Nephron progenitor cell (in vitro differentiated cells): ENCODE results near the gene CACNA2D3.

Experiments used
- DNase-seq: peaks from one replicate; pipeline ENCODE4 v3.0.0; 2021
- H3K27ac Mint-ChIP-seq: 2 replicates; pipeline ENCODE4 v1.8.0; 2021; ENCODE audit warnings: mild to moderate bottlenecking, moderate library complexity, mixed read lengths
- H3K27me3 Mint-ChIP-seq: 2 replicates; pipeline ENCODE4 v1.8.0; 2021; ENCODE audit warnings: mild to moderate bottlenecking, low read depth, mixed read lengths; ENCODE audit not compliant: poor library complexity
- H3K36me3 Mint-ChIP-seq: 2 replicates; pipeline ENCODE4 v1.8.0; 2021; ENCODE audit warnings: low read depth, mixed read lengths
- H3K4me1 Mint-ChIP-seq: 2 replicates; pipeline ENCODE4 v1.8.0; 2021; ENCODE audit warnings: mixed read lengths
- H3K4me3 Mint-ChIP-seq: 2 replicates; pipeline ENCODE4 v1.8.0; 2021; ENCODE audit warnings: mild to moderate bottlenecking, moderate library complexity, mixed read lengths
- H3K9me3 Mint-ChIP-seq: 2 replicates; pipeline ENCODE4 v1.8.0; 2021; ENCODE audit warnings: mild to moderate bottlenecking, moderate library complexity, mixed read lengths
- TF ChIP-seq, protein P1 (sequence below): fragments of 200-600 bp; sonication (generic); IDR thresholded peaks from 2 replicates; pipeline ENCODE4 v1.5.0; 2021; ENCODE audit warnings: antibody characterized with exemption

The CACNA2D3 gene

DNA sequence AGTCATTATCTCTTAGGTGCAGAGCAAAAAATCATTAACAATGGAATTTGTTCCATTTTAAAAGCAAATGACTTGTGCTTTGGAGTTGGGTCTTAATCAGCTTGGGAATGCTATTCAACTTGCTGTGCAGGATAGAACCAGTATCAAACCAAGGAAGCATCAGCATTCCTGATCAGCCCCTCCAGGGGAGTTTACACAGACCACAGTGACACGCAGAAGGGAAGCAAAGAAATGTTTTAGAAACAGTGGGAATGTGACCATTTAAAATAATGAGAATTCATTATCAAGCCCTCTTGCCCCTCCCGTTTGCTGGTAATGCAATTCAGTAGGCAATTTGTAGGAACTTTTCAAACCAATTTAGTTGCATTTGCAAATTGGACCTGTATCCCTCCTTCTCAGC is 650.4 kb downstream of the CACNA2D3 start:
- Mint-ChIP-seq H3K27ac (no peak overlapping the region), H3K4me1 (no peaks in the 10 kb centered on the region), H3K27me3 (peaks cover 3% of the 10 kb centered on the region), H3K4me3 (no peak overlapping the region), H3K9me3 (no peaks in the 10 kb centered on the region), H3K36me3 (no peaks in the 10 kb centered on the region)
- TF ChIP-seq, protein P1, sequence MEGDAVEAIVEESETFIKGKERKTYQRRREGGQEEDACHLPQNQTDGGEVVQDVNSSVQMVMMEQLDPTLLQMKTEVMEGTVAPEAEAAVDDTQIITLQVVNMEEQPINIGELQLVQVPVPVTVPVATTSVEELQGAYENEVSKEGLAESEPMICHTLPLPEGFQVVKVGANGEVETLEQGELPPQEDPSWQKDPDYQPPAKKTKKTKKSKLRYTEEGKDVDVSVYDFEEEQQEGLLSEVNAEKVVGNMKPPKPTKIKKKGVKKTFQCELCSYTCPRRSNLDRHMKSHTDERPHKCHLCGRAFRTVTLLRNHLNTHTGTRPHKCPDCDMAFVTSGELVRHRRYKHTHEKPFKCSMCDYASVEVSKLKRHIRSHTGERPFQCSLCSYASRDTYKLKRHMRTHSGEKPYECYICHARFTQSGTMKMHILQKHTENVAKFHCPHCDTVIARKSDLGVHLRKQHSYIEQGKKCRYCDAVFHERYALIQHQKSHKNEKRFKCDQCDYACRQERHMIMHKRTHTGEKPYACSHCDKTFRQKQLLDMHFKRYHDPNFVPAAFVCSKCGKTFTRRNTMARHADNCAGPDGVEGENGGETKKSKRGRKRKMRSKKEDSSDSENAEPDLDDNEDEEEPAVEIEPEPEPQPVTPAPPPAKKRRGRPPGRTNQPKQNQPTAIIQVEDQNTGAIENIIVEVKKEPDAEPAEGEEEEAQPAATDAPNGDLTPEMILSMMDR: no peak
- DNase-seq: no peak

DNA sequence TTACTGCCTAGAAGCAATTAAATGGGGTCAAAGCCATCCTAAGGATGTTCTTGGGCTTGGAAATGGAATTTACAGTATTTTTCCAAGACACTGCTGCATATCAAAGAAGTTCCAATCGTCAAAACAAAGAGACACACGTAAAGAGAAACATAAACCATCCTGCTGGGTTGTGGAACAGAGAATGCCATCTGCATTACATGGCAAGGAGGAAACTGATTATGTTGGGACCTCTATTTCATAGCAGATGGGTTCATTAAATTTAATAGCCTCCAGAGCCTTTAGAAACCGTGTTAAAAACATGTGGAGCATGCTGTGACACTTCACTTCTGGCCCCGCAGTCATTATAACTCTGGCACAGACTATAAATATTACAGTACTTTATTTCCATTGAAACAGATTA is 650.9 kb downstream of the CACNA2D3 start:
- no peaks in the 10 kb centered on the region for H3K4me1 Mint-ChIP-seq
- peaks cover 3% of the 10 kb centered on the region for H3K27me3 Mint-ChIP-seq
- TF ChIP-seq, protein P1: no peak
- DNase-seq: no peak
- H3K4me3 Mint-ChIP-seq: no peak overlapping the region
- H3K36me3 Mint-ChIP-seq: no peaks in the 10 kb centered on the region
- no peaks in the 10 kb centered on the region for H3K9me3 Mint-ChIP-seq
- no peak overlapping the region for H3K27ac Mint-ChIP-seq

DNA sequence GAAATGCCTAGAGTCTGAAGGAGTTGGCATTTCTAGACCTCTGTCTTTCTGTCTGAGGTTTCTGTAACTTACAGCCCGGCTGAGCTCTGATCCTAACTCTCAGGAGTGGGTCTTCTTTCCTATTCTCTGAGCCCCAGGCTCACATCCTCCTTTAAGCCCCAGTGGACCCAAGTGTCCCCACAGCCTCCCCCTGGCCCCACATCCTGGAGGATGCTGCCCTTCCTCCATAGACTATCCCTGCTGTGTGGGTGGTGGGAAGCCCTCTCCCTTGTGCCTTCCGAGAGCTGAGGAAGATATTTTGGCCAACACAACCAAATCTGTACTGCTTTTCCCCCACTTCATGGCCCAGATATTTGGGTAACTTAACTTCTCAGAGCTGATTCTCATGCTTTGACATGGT is 654.2 kb downstream of the CACNA2D3 start:
- DNase-seq: no peak
- Mint-ChIP-seq H3K4me3 (no peak overlapping the region), H3K9me3 (no peaks in the 10 kb centered on the region), H3K27ac (no peak overlapping the region), H3K36me3 (no peaks in the 10 kb centered on the region), H3K4me1 (peaks cover 9% of the 10 kb centered on the region), H3K27me3 (peaks cover 3% of the 10 kb centered on the region)
- TF ChIP-seq, protein P1: no peak

DNA sequence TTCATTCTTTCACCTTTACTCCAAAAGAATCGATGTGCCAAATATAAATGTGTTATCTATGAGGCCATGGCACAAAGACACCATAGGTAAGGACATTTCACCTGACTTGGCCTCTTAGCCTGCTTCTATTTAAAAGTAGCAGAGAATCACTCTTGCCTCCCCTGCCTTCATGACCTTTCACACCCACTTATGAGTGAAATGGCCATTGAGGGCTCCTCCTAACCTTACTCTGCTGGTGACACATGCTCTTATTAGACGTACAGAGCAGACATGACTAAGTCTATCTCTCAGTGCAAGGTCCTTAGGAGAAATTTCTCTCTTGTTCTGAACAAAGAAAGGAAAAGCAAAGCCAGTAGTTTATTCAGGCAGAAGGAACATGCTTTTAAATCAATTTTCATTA is 654.8 kb downstream of the CACNA2D3 start:
- H3K9me3 Mint-ChIP-seq: no peaks in the 10 kb centered on the region
- no peak for DNase-seq
- H3K4me3 Mint-ChIP-seq: no peak overlapping the region
- H3K36me3 Mint-ChIP-seq: no peaks in the 10 kb centered on the region
- TF ChIP-seq, protein P1: no peak
- no peak overlapping the region for H3K27ac Mint-ChIP-seq
- H3K27me3 Mint-ChIP-seq: peaks cover 3% of the 10 kb centered on the region
- H3K4me1 Mint-ChIP-seq: peaks cover 9% of the 10 kb centered on the region

DNA sequence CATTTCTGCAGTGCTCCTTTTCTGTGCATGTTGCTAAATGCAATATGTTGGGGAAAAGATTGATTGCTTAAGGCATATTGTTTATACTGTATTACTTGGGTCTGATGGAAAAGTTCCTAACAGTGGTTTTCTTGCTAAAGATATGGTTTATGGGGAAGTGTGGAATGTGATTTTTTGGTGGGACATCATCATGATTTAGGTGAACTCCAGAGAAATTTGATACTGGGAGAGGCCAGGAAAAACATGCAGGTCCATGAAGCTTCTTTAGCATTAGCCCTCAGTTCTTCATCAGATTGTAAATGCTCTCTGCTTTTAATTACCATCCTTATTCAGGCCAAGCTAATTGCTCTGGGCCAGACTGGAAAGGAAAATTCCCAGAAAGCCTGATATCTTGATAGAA is 658.0 kb downstream of the CACNA2D3 start:
- H3K36me3 Mint-ChIP-seq: no peaks in the 10 kb centered on the region
- no peak for DNase-seq
- no peaks in the 10 kb centered on the region for H3K9me3 Mint-ChIP-seq

DNA sequence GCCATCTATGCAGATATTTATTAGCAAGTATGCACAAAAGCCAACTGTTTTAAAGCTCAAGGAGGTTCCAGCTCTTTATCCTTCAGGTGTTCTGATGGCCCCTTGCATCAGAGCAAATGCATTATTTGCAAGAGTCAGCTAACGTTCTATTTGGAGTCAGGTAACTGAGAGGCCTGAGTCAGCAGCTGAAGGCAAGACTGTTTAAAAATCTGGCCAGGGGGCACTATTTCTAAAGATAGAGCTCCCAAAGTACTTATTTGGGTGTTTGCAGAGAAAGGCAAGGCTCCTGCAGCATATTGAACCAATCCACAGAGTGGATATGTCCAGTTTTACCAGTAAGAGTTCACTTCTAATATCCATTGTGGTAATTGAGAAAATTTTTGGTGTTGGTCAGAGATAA is 659.4 kb downstream of the CACNA2D3 start:
- TF ChIP-seq, protein P1: no peak
- peaks cover 12% of the 10 kb centered on the region for H3K27me3 Mint-ChIP-seq
- no peak overlapping the region for H3K27ac Mint-ChIP-seq
- peaks cover 9% of the 10 kb centered on the region for H3K4me1 Mint-ChIP-seq
- DNase-seq: no peak
- H3K9me3 Mint-ChIP-seq: peaks cover 2% of the 10 kb centered on the region
- H3K36me3 Mint-ChIP-seq: no peaks in the 10 kb centered on the region
- H3K4me3 Mint-ChIP-seq: no peak overlapping the region

More for the DNA sequence above, 658.0 kb downstream of the CACNA2D3 start:
- TF ChIP-seq, protein P1: no peak
- Mint-ChIP-seq H3K4me3 (peak overlapping the region; percentile 29), H3K27ac (no peak overlapping the region), H3K27me3 (peaks cover 11% of the 10 kb centered on the region), H3K4me1 (peaks cover 9% of the 10 kb centered on the region)
